GM21619 (cell line): ENCODE data around the gene MAP1LC3A.

Source experiments
- ATAC-seq: cut with Tn5 transposase; IDR thresholded peaks from one replicate; pipeline ENCODE4 v1.9.1; 2021; ENCODE audit not compliant: unreplicated experiment

MAP1LC3A gene

GRCh38 chr20:34547844-34548613 lies 10.5 kb upstream of the MAP1LC3A start:
- no peak for ATAC-seq

- ATAC-seq, result no peak
Observed at GRCh38 chr20:34549291-34549928, 9.1 kb upstream of the MAP1LC3A start.

- ATAC-seq, result no peak
Observed at GRCh38 chr20:34549929-34550305, 8.6 kb upstream of the MAP1LC3A start.

- ATAC-seq, result no peak
Observed at GRCh38 chr20:34552569-34552968, 5.9 kb upstream of the MAP1LC3A start.

- no peak for ATAC-seq
Observed at GRCh38 chr20:34553366-34553867, 5.1 kb upstream of the MAP1LC3A start.

- no peak for ATAC-seq
Observed at GRCh38 chr20:34557936-34558319, 590 bp upstream of the MAP1LC3A start.

GRCh38 chr20:34559311-34560140 lies 1.0 kb downstream of the MAP1LC3A start:
- no peak for ATAC-seq

GRCh38 chr20:34560141-34560523 lies 1.6 kb downstream of the MAP1LC3A start:
- ATAC-seq, result no peak

- no peak for ATAC-seq
Observed at GRCh38 chr20:34560614-34561013, 2.1 kb downstream of the MAP1LC3A start.

GRCh38 chr20:34561661-34562060 lies 3.1 kb downstream of the MAP1LC3A start:
- no peak for ATAC-seq

- no peak for ATAC-seq
Observed at GRCh38 chr20:34562641-34563040, 4.1 kb downstream of the MAP1LC3A start.

GRCh38 chr20:34564833-34565232 lies 6.3 kb downstream of the MAP1LC3A start:
- no peak for ATAC-seq

- ATAC-seq, result no peak
Observed at GRCh38 chr20:34566978-34567891, 8.7 kb downstream of the MAP1LC3A start.

- no peak for ATAC-seq
Observed at GRCh38 chr20:34567892-34568865, 9.7 kb downstream of the MAP1LC3A start.

- no peak for ATAC-seq
Observed at GRCh38 chr20:34569598-34569997, 11.1 kb downstream of the MAP1LC3A start.

GRCh38 chr20:34570859-34571306 lies 12.4 kb downstream of the MAP1LC3A start:
- ATAC-seq, result no peak

- ATAC-seq, result no peak
Observed at GRCh38 chr20:34571753-34572152, 13.2 kb downstream of the MAP1LC3A start.

- no peak for ATAC-seq
Observed at GRCh38 chr20:34573541-34574300, 15.2 kb downstream of the MAP1LC3A start.

GRCh38 chr20:34574426-34574825 lies 15.9 kb downstream of the MAP1LC3A start:
- ATAC-seq, result no peak
